Progenitor cell of endocrine pancreas (in vitro differentiated cells): ENCODE measurements around the gene GORAB. TPM values are rescaled to one million over a fixed set of nuclear protein-coding genes. Genes with fewer than 3 reads are reported as not detected.

Experiments used
- DNase-seq: peaks from one replicate; pipeline ENCODE4 v3.0.0; 2021; ENCODE audit warnings: low spot score; ENCODE audit not compliant: unreplicated experiment
- H3K27ac Mint-ChIP-seq: 2 replicates; pipeline ENCODE4 v1.8.0; 2021; ENCODE audit warnings: mild to moderate bottlenecking, moderate library complexity, mixed read lengths
- H3K27me3 Mint-ChIP-seq: 2 replicates; pipeline ENCODE4 v1.8.0; 2021; ENCODE audit warnings: mixed read lengths
- H3K36me3 Mint-ChIP-seq: 2 replicates; pipeline ENCODE4 v1.8.0; 2022; ENCODE audit warnings: mixed read lengths; ENCODE audit not compliant: insufficient read depth
- H3K4me1 Mint-ChIP-seq: 2 replicates; pipeline ENCODE4 v1.8.0; 2021; ENCODE audit warnings: low read depth, mixed read lengths
- H3K4me3 Mint-ChIP-seq: 2 replicates; pipeline ENCODE4 v1.8.0; 2021; ENCODE audit warnings: low read depth, mild to moderate bottlenecking, moderate library complexity, mixed read lengths
- H3K9me3 Mint-ChIP-seq: 2 replicates; pipeline ENCODE4 v1.8.0; 2021; ENCODE audit warnings: low read depth, mixed read lengths
- CTCF ChIP-seq: fragments of 200-600 bp; sonication (generic); IDR thresholded peaks from one replicate; pipeline ENCODE4 v1.5.0; 2021; ENCODE audit warnings: antibody characterized with exemption, mild to moderate bottlenecking; ENCODE audit not compliant: unreplicated experiment
- total RNA-seq: library from RNA; stranded (reverse); gene quantifications from 2 replicates; pipeline ENCODE4 v1.2.1, GENCODE V29; 2021

The GORAB gene
- total RNA-seq, 1 donor from 2014 or later = 23.1 TPM

GRCh38 chr1:170495006-170495405 is 37.0 kb upstream of the GORAB start:
- Mint-ChIP-seq H3K27ac (no peak overlapping the region), H3K36me3 (no peaks in the 10 kb centered on the region), H3K4me3 (no peak overlapping the region), H3K9me3 (no peaks in the 10 kb centered on the region), H3K4me1 (peaks cover 5% of the 10 kb centered on the region), H3K27me3 (no peaks in the 10 kb centered on the region)
- no peak for TF ChIP-seq CTCF
- no peak for DNase-seq

- TF ChIP-seq CTCF = no peak
- no peaks in the 10 kb centered on the region for H3K36me3 Mint-ChIP-seq
- DNase-seq = no peak
- no peaks in the 10 kb centered on the region for H3K27me3 Mint-ChIP-seq
- H3K27ac Mint-ChIP-seq = no peak overlapping the region
- no peak overlapping the region for H3K4me3 Mint-ChIP-seq
- H3K9me3 Mint-ChIP-seq = no peaks in the 10 kb centered on the region
- peaks cover 11% of the 10 kb centered on the region for H3K4me1 Mint-ChIP-seq
Observed at GRCh38 chr1:170498876-170499275, 33.1 kb upstream of the GORAB start.

- Mint-ChIP-seq H3K27ac (no peak overlapping the region), H3K4me1 (peaks cover 11% of the 10 kb centered on the region), H3K27me3 (no peaks in the 10 kb centered on the region), H3K36me3 (no peaks in the 10 kb centered on the region), H3K4me3 (no peak overlapping the region), H3K9me3 (peaks cover 3% of the 10 kb centered on the region)
- DNase-seq = no peak
- no peak for TF ChIP-seq CTCF
Observed at GRCh38 chr1:170503665-170504064, 28.3 kb upstream of the GORAB start.

- Mint-ChIP-seq H3K27ac (no peak overlapping the region), H3K4me1 (peaks cover 3% of the 10 kb centered on the region), H3K27me3 (no peaks in the 10 kb centered on the region), H3K9me3 (peaks cover 2% of the 10 kb centered on the region), H3K36me3 (no peaks in the 10 kb centered on the region), H3K4me3 (no peak overlapping the region)
- no peak for TF ChIP-seq CTCF
- DNase-seq = no peak
Observed at GRCh38 chr1:170510163-170510562, 21.8 kb upstream of the GORAB start.

GRCh38 chr1:170511038-170511437 is 20.9 kb upstream of the GORAB start:
- TF ChIP-seq CTCF = no peak
- Mint-ChIP-seq H3K9me3 (no peaks in the 10 kb centered on the region), H3K27me3 (no peaks in the 10 kb centered on the region), H3K36me3 (no peaks in the 10 kb centered on the region), H3K4me1 (peaks cover 3% of the 10 kb centered on the region), H3K27ac (no peak overlapping the region), H3K4me3 (no peak overlapping the region)
- DNase-seq = no peak
